Adrenal gland (tissue), 12 donors: ENCODE measurements around the gene SLC29A3. TPM values are rescaled to one million over a fixed set of nuclear protein-coding genes. Genes with fewer than 3 reads are reported as not detected.

Experiments used
- DNase-seq, 7 donors: peaks; one replicate each; pipeline ENCODE4 v3.0.0-alpha.2; 2019 to 2020
- H3K27ac ChIP-seq, 5 donors: fragments of 200-600 bp; sonication (generic) in 4 of 5; 1 replicate in 3 of 5; 2 replicates in 2 of 5; pipeline versions ENCODE4 v1.5.1 to v1.8.0; 2016 to 2020; ENCODE audit warnings: mild to moderate bottlenecking in 1 of 5
- H3K27me3 ChIP-seq: fragments of 200-600 bp; 2 replicates; pipeline ENCODE4 v1.8.0; 2021
- H3K36me3 ChIP-seq, 2 donors: fragments of 200-600 bp; replicated peaks in 1 of 2; 1 replicate in 1 of 2; 2 replicates in 1 of 2; pipeline versions ENCODE4 v1.5.1 to v1.8.0; 2018 to 2022
- H3K4me1 ChIP-seq, 2 donors: fragments of 200-600 bp; replicated peaks in 1 of 2; 1 replicate in 1 of 2; 2 replicates in 1 of 2; pipeline versions ENCODE4 v1.5.1 to v1.8.0; 2018 to 2021
- H3K4me3 ChIP-seq, 4 donors: fragments of 200-600 bp; sonication (generic) in 3 of 4; one replicate each; pipeline ENCODE4 v1.5.1; 2016 to 2018
- H3K9me3 ChIP-seq, 3 donors: fragments of 200-600 bp; sonication (generic) in 1 of 3; replicated peaks in 1 of 3; 1 replicate in 2 of 3; 2 replicates in 1 of 3; pipeline versions ENCODE4 v1.5.1 to v1.8.0; 2016 to 2021
- POLR2A ChIP-seq, 2 donors: fragments of 450-650 bp; IDR thresholded peaks; one replicate each; pipeline ENCODE4 v1.6.1; 2017; ENCODE audit warnings: antibody characterized with exemption in 2 of 2, mild to moderate bottlenecking in 2 of 2, moderate library complexity in 1 of 2
- WGBS, 4 donors: extraction: QIAGEN DNeasy Blood & Tissue Kit in 2 of 4; methylation state at CpG; one replicate each; pipeline versions ENCODE4 v1.1.5 to v1.1.7; 2013 to 2017; 5-methylcytosine and 5-hydroxymethylcytosine counted together
- intact Hi-C, 2 donors: fragments of 100-400 bp; cut with DNase I; formaldehyde crosslinking; loops; one replicate each; pipeline versions ENCODE4 v1.14.1 to v1.15.0; 2022 to 2023
- polyA plus RNA-seq, 3 donors: library from polyadenylated mRNA; stranded (reverse); fragments of 200-250 nt in 2 of 3; fragments of 350-450 nt in 1 of 3; fragmentation: Illumina TruSeq in 1 of 3; extraction: RNeasy Lipid Tissue Mini Kit (QIAGEN cat#74804) in 1 of 3; gene quantifications; one replicate each; pipeline ENCODE4 v1.2.3, GENCODE V29; 2013 to 2014
- total RNA-seq, 9 donors: library from RNA; depleted of rRNA in 4 of 9; stranded (reverse); fragments of >200 nt in 4 of 9; fragments of 120-200 nt in 1 of 9; fragmentation: NEBNext Ultra II Directional in 1 of 9; extraction: Animal tissue kit (Norgen Biotek cat#: 25700) in 1 of 9; gene quantifications; one replicate each; pipeline versions ENCODE4 v1.1.0 to v1.2.4, GENCODE V29; 2013 to 2023
- TF ChIP-seq, protein P1 (sequence below), 6 experiments: fragments of 450-650 bp in 4 of 6; fragments of 200-600 bp in 2 of 6; sonication (generic) in 1 of 6; IDR thresholded peaks; 1 replicate in 5 of 6; 2 replicates in 1 of 6; pipeline versions ENCODE4 v1.5.1 to v1.8.0; 2016 to 2021; ENCODE audit warnings: antibody characterized with exemption in 6 of 6, mild to moderate bottlenecking in 2 of 6, moderate library complexity in 1 of 6
- donor health status: healthy with polysubstance abuse.
- donor health status: Bipolar disorder and iron deficiency.
- donor health status: DM: yes; HTN: yes; CAD: no.
- donor health status: DM: no; HTN: no; CAD: no.
- donor health status: DM: no; HTN: no; CAD: no.
- donor health status: DM: yes; HTN: yes; CAD: no.

Gene SLC29A3
- total and polyA plus RNA-seq, 12 donors = 1.4 to 19.0 (median 3.9) TPM

DNA sequence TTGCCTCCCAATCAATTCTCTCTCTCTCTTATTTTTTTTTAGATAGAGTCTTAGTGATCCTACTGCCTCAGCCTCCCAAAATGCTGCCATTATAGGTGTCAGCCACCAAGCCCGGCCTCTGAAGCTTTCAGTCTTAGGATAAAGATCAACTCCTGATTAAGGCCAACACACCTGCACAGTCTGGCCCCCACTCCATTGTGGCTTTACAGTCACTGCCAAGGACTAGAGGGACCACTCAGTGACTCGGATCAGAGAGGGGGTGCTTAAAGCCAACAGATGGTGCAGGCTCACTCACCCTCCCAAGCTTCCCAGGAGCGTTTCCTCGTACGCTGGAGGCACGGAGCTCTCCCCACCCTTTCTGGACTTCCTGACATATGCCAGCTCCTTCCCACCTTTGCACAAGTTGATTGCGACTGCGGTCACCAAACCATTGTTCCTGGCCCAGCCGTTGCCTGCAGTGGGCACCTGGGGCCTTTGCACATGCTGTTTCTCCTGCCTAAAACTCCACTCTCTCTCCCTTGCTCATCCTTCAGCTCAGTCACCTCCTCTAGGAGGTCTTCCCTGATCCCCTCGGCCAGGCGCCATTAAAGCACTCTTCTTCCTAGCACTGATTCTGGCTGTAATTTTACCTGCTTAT lies 76.0 kb downstream of the SLC29A3 start:
- no peaks in the 10 kb centered on the region for H3K9me3 ChIP-seq
- no peak overlapping the region for H3K4me3 ChIP-seq
- no peaks in the 10 kb centered on the region for H3K36me3 ChIP-seq
- peaks cover 9 to 13% of the 10 kb centered on the region in 2 donors for H3K4me1 ChIP-seq
- peak in 1 of 7 donors; percentile 34 for DNase-seq
- TF ChIP-seq, protein P1, sequence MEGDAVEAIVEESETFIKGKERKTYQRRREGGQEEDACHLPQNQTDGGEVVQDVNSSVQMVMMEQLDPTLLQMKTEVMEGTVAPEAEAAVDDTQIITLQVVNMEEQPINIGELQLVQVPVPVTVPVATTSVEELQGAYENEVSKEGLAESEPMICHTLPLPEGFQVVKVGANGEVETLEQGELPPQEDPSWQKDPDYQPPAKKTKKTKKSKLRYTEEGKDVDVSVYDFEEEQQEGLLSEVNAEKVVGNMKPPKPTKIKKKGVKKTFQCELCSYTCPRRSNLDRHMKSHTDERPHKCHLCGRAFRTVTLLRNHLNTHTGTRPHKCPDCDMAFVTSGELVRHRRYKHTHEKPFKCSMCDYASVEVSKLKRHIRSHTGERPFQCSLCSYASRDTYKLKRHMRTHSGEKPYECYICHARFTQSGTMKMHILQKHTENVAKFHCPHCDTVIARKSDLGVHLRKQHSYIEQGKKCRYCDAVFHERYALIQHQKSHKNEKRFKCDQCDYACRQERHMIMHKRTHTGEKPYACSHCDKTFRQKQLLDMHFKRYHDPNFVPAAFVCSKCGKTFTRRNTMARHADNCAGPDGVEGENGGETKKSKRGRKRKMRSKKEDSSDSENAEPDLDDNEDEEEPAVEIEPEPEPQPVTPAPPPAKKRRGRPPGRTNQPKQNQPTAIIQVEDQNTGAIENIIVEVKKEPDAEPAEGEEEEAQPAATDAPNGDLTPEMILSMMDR (IDR thresholded peaks at IDR 0.05) = no peak
- TF ChIP-seq POLR2A (IDR thresholded peaks at IDR 0.05) = no peak
- peaks cover 25% of the 10 kb centered on the region for H3K27me3 ChIP-seq
- 91 to 95% (median 93%) methylated on average over 11 of the region's 11 CpGs for WGBS, 4 donors
- intact Hi-C loops = loop anchor here (5.0 to 10.0 kb wide), 3 partner anchors 177 to 420 kb away; no protein-coding TSS in a partner anchor
- no peak overlapping the region for H3K27ac ChIP-seq

DNA sequence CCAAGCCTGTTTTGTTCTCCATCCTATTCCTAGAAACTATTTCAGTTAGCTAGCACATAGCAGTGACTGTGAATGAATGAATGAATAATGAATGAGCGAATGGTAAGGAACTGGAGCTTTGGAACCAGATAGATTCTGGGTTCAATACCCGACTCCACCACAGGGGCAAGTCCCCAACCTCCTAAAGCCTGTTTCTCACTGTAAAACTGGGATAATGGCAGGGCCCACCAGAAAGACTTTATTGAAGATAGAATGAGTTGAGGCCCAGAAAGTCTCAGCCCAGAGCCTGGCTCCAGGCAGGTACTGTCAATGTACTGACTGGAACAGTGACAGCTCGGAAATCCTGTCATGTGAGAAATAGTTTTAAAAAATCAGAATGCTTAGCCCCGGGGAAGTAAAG lies 76.6 kb downstream of the SLC29A3 start:
- H3K27me3 ChIP-seq = peaks cover 25% of the 10 kb centered on the region
- H3K9me3 ChIP-seq = no peaks in the 10 kb centered on the region
- no peak overlapping the region for H3K4me3 ChIP-seq
- DNase-seq = peak in 1 of 7 donors; percentile 23
- intact Hi-C loops = loop anchor here in 1 of 2 donors (5.0 to 10.0 kb wide), 2 partner anchors 177 to 419 kb away; no protein-coding TSS in a partner anchor
- WGBS, 4 donors = 86 to 96% (median 92%) methylated on average over 4 of the region's 4 CpGs
- H3K36me3 ChIP-seq = no peaks in the 10 kb centered on the region
- TF ChIP-seq POLR2A (IDR thresholded peaks at IDR 0.05) = no peak
- TF ChIP-seq, protein P1 (IDR thresholded peaks at IDR 0.05) = no peak
- no peak overlapping the region for H3K27ac ChIP-seq
- H3K4me1 ChIP-seq = peaks cover 9 to 13% of the 10 kb centered on the region in 2 donors

DNA sequence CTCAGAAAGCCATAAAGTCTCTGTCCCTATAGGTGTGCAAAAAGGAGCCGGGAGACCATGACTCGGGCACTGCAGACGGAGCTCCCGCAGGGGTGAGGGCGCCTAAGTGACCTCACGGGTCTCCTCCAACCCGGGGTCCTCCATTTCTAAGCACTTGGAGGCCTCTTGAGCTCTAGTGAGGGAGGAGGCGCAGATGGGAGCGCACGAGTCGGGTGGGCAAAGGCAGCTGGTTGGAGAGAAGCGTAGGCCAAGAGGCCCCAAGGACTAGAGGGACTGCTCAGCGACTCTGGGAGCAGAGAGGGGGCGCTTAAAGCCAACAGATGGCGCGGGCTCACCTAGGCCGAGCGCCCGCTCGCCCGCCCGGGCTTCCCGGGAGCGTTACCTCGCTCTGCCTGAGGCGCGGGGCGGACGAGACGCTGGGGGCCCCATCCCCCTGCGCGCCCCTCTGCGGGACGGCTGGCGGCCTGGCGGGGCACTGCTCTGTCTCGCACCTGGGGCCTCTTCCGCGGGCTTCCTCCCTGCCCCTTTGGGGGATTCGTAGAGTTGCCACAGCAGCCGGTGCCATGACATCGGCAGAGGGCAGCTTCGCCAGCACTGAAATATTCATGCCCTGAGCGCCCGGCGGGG lies 77.1 kb downstream of the SLC29A3 start:
- no peaks in the 10 kb centered on the region for H3K36me3 ChIP-seq
- intact Hi-C loops = loop anchor here in 1 of 2 donors (5.0 to 10.0 kb wide), 2 partner anchors 176 to 419 kb away; no protein-coding TSS in a partner anchor
- peak in 4 of 7 donors; percentile 26 to 66 (median 38) for DNase-seq
- H3K9me3 ChIP-seq = no peaks in the 10 kb centered on the region
- TF ChIP-seq POLR2A (IDR thresholded peaks at IDR 0.05) = no peak
- TF ChIP-seq, protein P1 (IDR thresholded peaks at IDR 0.05) = peak in 5 of 6 experiments; percentile 23 to 45 (median 37)
- H3K4me1 ChIP-seq = peaks cover 9 to 13% of the 10 kb centered on the region in 2 donors
- peaks cover 25% of the 10 kb centered on the region for H3K27me3 ChIP-seq
- peak overlapping the region in 1 of 5 donors; percentile 45 for H3K27ac ChIP-seq
- H3K4me3 ChIP-seq = peak overlapping the region in 1 of 4 donors; percentile 65
- WGBS, 4 donors = 21 to 70% (median 45%) methylated on average over 12 to 46 of the region's 46 CpGs

DNA sequence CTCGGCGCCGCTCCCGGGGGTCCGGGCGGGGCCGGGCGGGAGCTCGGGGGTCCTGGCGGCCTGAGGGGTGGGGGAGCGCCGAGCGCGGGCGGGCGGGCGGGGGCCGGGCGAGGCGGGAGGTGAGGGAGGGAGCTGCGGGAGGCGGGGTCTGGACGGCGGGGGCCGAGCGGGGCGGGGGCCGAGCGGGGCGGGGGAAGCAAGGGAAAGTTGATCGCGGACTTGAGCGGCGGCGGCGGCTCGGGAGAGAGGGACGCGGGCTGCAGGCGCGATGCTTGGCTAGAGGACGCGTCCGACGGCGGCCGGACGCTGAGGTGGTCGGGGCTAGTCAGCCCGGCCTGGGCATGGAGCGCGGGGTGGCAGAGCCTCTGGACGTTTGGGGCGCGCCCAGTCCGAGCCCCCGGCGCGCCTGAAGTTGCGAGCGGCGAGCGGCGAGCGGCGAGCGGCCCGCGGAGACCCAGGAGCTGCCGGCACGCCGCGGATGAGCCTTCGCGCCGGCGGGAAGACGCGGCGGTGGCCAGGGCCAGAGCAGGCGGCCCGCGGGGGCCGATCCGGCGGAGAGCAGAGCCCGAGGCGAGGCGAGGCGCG lies 77.7 kb downstream of the SLC29A3 start, which contains the start of gene CDH23:
Gene CDH23, plus strand, starts transcription at position 210 of the 585 bp plus-strand sequence. CDS start 42,912 bp downstream, outside the sequence.
- Histone ChIP-seq H3K27ac (peak within 1 kb of the TSS in 1 of 5 donors; percentile 45), H3K9me3 (no peaks in the 10 kb centered on the region), H3K27me3 (peaks cover 25% of the 10 kb centered on the region), H3K4me1 (peaks cover 9 to 13% of the 10 kb centered on the region in 2 donors), H3K4me3 (peak within 1 kb of the TSS in 1 of 4 donors; percentile 65), H3K36me3 (no peaks in the 10 kb centered on the region)
- TF ChIP-seq, protein P1 (IDR thresholded peaks at IDR 0.05) = no peak
- no peak for TF ChIP-seq POLR2A (IDR thresholded peaks at IDR 0.05)
- WGBS, 4 donors = 0 to 1% (median 1%) methylated on average over 20 to 91 of the region's 91 CpGs; no CpG with 5 or more reads in 1 of the 4 donors
- DNase-seq = peak in 3 of 7 donors; percentile 30 to 46 (median 31)
- intact Hi-C loops = loop anchor here in 1 of 2 donors (5.0 to 10.0 kb wide), 2 partner anchors 175 to 418 kb away; no protein-coding TSS in a partner anchor
